Thoracic aorta (tissue), 2 donors: ENCODE results near the gene OCA2. TPM values are rescaled to one million over a fixed set of nuclear protein-coding genes. Genes with fewer than 3 reads are reported as not detected.

Source experiments
- ATAC-seq: fragments of 150-250 bp; one replicate; pipeline ENCODE4 v1.8.0; 2017; ENCODE audit warnings: low read depth; ENCODE audit not compliant: insufficient number of reproducible peaks, low FRiP score
- DNase-seq: peaks from one replicate; pipeline ENCODE4 v3.0.0-alpha.2; 2020; ENCODE audit warnings: low spot score
- H3K27ac ChIP-seq, 2 donors: fragments of 200-600 bp; sonication (generic); 1 replicate in 1 of 2; 2 replicates in 1 of 2; pipeline ENCODE4 v1.5.1; 2016; ENCODE audit warnings: mild to moderate bottlenecking in 2 of 2, moderate library complexity in 2 of 2
- H3K27me3 ChIP-seq: fragments of 200-600 bp; sonication (generic); replicated peaks from 2 replicates; pipeline ENCODE4 v1.6.0; 2016; ENCODE audit warnings: mild to moderate bottlenecking; ENCODE audit not compliant: insufficient read depth
- H3K36me3 ChIP-seq: fragments of 200-600 bp; sonication (generic); one replicate; pipeline ENCODE4 v1.5.1; 2016
- H3K4me1 ChIP-seq, 2 donors: fragments of 200-600 bp; sonication (generic); 1 replicate in 1 of 2; 2 replicates in 1 of 2; pipeline versions ENCODE4 v1.5.1 to v1.6.0; 2016; ENCODE audit warnings: low read depth in 2 of 2, mild to moderate bottlenecking in 1 of 2; ENCODE audit not compliant: control insufficient read depth in 1 of 2
- H3K4me3 ChIP-seq: fragments of 200-600 bp; sonication (generic); 2 replicates; pipeline ENCODE4 v1.5.1; 2016; ENCODE audit warnings: mild to moderate bottlenecking
- H3K9me3 ChIP-seq: fragments of 200-600 bp; sonication (generic); 2 replicates; pipeline ENCODE4 v1.5.1; 2016
- total RNA-seq, 2 donors: library from RNA; depleted of rRNA; stranded (reverse); fragments of >200 nt; gene quantifications; one replicate each; pipeline versions ENCODE4 v1.1.0 to v1.2.3, GENCODE V29; 2016
- TF ChIP-seq, protein P1 (sequence below): fragments of 200-600 bp; sonication (generic); IDR thresholded peaks from one replicate; pipeline ENCODE4 v1.5.1; 2019; ENCODE audit warnings: antibody characterized with exemption

OCA2 gene
- total RNA-seq, 2 donors from 2014 or later: 8.0 to 14.8 TPM

GRCh38 chr15:27797765-27798164 is 301.4 kb downstream of the OCA2 start:
- ATAC-seq: no peak
- Histone ChIP-seq H3K9me3 (no peaks in the 10 kb centered on the region), H3K4me1 (no peaks in the 10 kb centered on the region), H3K36me3 (no peaks in the 10 kb centered on the region), H3K27ac (no peak overlapping the region), H3K4me3 (no peak overlapping the region), H3K27me3 (no peaks in the 10 kb centered on the region)
- no peak for DNase-seq
- TF ChIP-seq, protein P1, sequence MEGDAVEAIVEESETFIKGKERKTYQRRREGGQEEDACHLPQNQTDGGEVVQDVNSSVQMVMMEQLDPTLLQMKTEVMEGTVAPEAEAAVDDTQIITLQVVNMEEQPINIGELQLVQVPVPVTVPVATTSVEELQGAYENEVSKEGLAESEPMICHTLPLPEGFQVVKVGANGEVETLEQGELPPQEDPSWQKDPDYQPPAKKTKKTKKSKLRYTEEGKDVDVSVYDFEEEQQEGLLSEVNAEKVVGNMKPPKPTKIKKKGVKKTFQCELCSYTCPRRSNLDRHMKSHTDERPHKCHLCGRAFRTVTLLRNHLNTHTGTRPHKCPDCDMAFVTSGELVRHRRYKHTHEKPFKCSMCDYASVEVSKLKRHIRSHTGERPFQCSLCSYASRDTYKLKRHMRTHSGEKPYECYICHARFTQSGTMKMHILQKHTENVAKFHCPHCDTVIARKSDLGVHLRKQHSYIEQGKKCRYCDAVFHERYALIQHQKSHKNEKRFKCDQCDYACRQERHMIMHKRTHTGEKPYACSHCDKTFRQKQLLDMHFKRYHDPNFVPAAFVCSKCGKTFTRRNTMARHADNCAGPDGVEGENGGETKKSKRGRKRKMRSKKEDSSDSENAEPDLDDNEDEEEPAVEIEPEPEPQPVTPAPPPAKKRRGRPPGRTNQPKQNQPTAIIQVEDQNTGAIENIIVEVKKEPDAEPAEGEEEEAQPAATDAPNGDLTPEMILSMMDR: no peak

GRCh38 chr15:27796405-27797320 is 302.5 kb downstream of the OCA2 start:
- no peak for ATAC-seq
- no peak for DNase-seq
- Histone ChIP-seq H3K36me3 (no peaks in the 10 kb centered on the region), H3K27ac (no peak overlapping the region), H3K27me3 (no peaks in the 10 kb centered on the region), H3K4me1 (no peaks in the 10 kb centered on the region), H3K9me3 (no peaks in the 10 kb centered on the region), H3K4me3 (no peak overlapping the region)
- TF ChIP-seq, protein P1: no peak

DNA sequence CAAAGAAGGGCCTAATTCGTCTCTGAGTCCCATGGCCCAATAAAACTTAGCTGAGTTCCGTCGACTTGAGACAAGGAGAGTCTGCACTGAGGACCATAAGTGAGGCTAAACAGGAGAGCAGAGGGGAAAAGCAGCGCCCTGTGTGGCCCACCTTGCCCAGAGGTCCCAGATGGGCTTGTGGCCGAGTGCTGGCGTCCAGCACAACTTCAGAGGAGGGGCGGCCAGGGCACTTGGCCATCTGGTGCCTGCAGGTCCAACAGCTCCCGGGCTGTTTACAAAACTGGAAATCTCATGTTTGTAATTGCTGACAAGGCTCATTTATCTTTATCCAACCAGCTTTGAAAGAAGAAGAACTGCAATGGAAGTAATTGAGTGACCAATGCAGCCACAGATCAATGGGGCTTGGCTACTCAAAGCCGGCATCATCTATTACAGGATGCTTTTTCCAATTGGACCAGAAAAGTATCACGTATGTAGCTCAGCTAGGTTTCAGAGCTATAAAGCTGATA is 306.3 kb downstream of the OCA2 start:
- TF ChIP-seq, protein P1: no peak
- no peaks in the 10 kb centered on the region for H3K4me1 ChIP-seq
- H3K36me3 ChIP-seq: no peaks in the 10 kb centered on the region
- no peak for DNase-seq
- no peaks in the 10 kb centered on the region for H3K9me3 ChIP-seq
- H3K27me3 ChIP-seq: no peaks in the 10 kb centered on the region
- H3K27ac ChIP-seq: no peak overlapping the region
- no peak overlapping the region for H3K4me3 ChIP-seq
- no peak for ATAC-seq

GRCh38 chr15:27790270-27790669 is 308.8 kb downstream of the OCA2 start:
- ATAC-seq: no peak

DNA sequence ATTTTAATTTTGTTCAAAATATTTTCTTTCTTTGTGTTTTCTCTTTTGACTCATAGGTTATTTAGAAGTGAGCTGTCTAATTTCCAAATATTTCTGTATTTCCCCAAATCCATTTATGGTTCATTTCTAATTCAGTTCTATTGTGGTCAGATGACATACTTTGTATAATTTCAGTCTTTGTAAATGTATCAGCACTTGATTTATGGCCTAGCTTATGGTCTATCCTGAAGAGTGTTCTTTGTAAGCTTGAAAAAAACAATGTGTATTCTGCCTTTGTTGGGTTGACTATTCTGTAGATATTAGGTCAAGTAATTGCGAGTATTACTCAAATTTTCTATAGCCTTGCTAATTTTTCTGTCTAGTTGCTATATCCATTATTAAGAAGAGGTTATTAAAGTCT is 311.2 kb downstream of the OCA2 start:
- DNase-seq: no peak
- Histone ChIP-seq H3K4me3 (no peak overlapping the region), H3K9me3 (no peaks in the 10 kb centered on the region), H3K4me1 (no peaks in the 10 kb centered on the region), H3K36me3 (no peaks in the 10 kb centered on the region), H3K27ac (no peak overlapping the region), H3K27me3 (no peaks in the 10 kb centered on the region)
- no peak for ATAC-seq
- TF ChIP-seq, protein P1: no peak

More at GRCh38 chr15:27790270-27790669, 308.8 kb downstream of the OCA2 start:
- TF ChIP-seq, protein P1: no peak
- no peaks in the 10 kb centered on the region for H3K36me3 ChIP-seq
- H3K9me3 ChIP-seq: no peaks in the 10 kb centered on the region
- H3K4me3 ChIP-seq: no peak overlapping the region
- no peaks in the 10 kb centered on the region for H3K27me3 ChIP-seq
- no peak overlapping the region for H3K27ac ChIP-seq
- DNase-seq: no peak
- no peaks in the 10 kb centered on the region for H3K4me1 ChIP-seq
